A549 (cell line): ENCODE results near the gene TXNIP. TPM values are rescaled to one million over a fixed set of nuclear protein-coding genes. Genes with fewer than 3 reads are reported as not detected.
A peak's percentile ranks its signal among the peaks of the same experiment; 100 is the strongest.

Experiments used
- ATAC-seq, 2 experiments: fragments of 200-7000 bp in 1 of 2; fragments of >200 bp in 1 of 2; cut with Nextera tagmentation in 1 of 2; cut with Tn5 transposase in 1 of 2; 3 replicates each; pipeline versions ENCODE4 v1.8.0 to v1.9.1; 2018 to 2020; ENCODE audit warnings: mild to moderate bottlenecking in 1 of 2, moderate library complexity in 1 of 2
- CTCF ChIA-PET: fragments of 300-600 bp; sonication (Branson Sonifier 250); formaldehyde crosslinking; extraction: SDS; loops from one replicate; lab custom pipeline; 2021; ENCODE audit warnings: antibody characterized with exemption, inconsistent platforms; lab: Yijun Ruan, JAX
- POLR2A ChIA-PET: fragments of 350-600 bp; formaldehyde crosslinking; extraction: SDS; loops from one replicate; lab custom pipeline; 2021; ENCODE audit warnings: antibody characterized with exemption, inconsistent platforms; lab: Yijun Ruan, JAX
- DNase-seq, 2 experiments: peaks; one replicate each; pipeline versions ENCODE4 v3.0.0 to v3.0.0-alpha.2; 2011 to 2016; ENCODE audit warnings: low read depth in 1 of 2, low spot score in 1 of 2
- FAIRE-seq: peaks from 2 replicates; lab custom pipeline; 2011; peaks lifted over from hg19 to GRCh38; lab: Jason Lieb, UNC
- H3K27ac ChIP-seq, 2 experiments: fragments of >200 bp; sonication (Bioruptor Twin); formaldehyde crosslinking; 3 replicates each; pipeline ENCODE4 v1.5.1; 2016 to 2017
- H3K4me1 ChIP-seq: fragments of >200 bp; sonication (Bioruptor Twin); formaldehyde crosslinking; 3 replicates; pipeline ENCODE4 v1.6.1; 2016
- H3K4me2 ChIP-seq: fragments of >200 bp; sonication (Bioruptor Twin); formaldehyde crosslinking; 3 replicates; pipeline ENCODE4 v1.6.1; 2016
- H3K4me3 ChIP-seq: fragments of >200 bp; sonication (Bioruptor Twin); formaldehyde crosslinking; 3 replicates; pipeline ENCODE4 v1.5.1; 2016
- H3K9me3 ChIP-seq: fragments of >200 bp; sonication (Bioruptor Twin); formaldehyde crosslinking; 3 replicates; pipeline ENCODE4 v1.6.1; 2016
- BHLHE40 ChIP-seq: IDR thresholded peaks from 2 replicates; pipeline ENCODE4 v1.6.1; 2012; ENCODE audit warnings: low read depth, low read length, inconsistent platforms
- CBX2 ChIP-seq: fragments of 200-600 bp; sonication (generic); IDR thresholded peaks from 2 replicates; pipeline ENCODE4 v1.6.1; 2016; ENCODE audit warnings: low read depth, mild to moderate bottlenecking, borderline replicate concordance
- CEBPB ChIP-seq, 2 experiments: fragments of >200 bp in 1 of 2; sonication (Bioruptor Twin) in 1 of 2; formaldehyde crosslinking in 1 of 2; IDR thresholded peaks; 2 replicates each; pipeline ENCODE4 v1.6.1; 2012 to 2016
- CHD2 ChIP-seq: fragments of 150-350 bp; IDR thresholded peaks from 2 replicates; pipeline ENCODE4 v1.6.1; 2014; ENCODE audit warnings: low read length; ENCODE audit not compliant: partially characterized antibody
- CHD4 ChIP-seq: fragments of 200-600 bp; sonication (generic); IDR thresholded peaks from 2 replicates; pipeline ENCODE4 v1.6.1; 2016; ENCODE audit warnings: antibody characterized with exemption, mild to moderate bottlenecking, borderline replicate concordance
- CTCF ChIP-seq: fragments of >200 bp; sonication (Bioruptor Twin); formaldehyde crosslinking; IDR thresholded peaks from 3 replicates; pipeline ENCODE4 v1.5.1; 2016
- E2F6 ChIP-seq: IDR thresholded peaks from 2 replicates; pipeline ENCODE4 v1.6.1; 2012; ENCODE audit warnings: low read depth, borderline replicate concordance
- EHMT2 ChIP-seq: fragments of 200-600 bp; sonication (generic); IDR thresholded peaks from 2 replicates; pipeline ENCODE4 v1.6.1; 2016; ENCODE audit warnings: antibody characterized with exemption, low read depth, mild to moderate bottlenecking, moderate library complexity
- ELK1 ChIP-seq: fragments of 150-350 bp; IDR thresholded peaks from 2 replicates; pipeline ENCODE4 v1.6.1; 2014; ENCODE audit warnings: low read depth, mild to moderate bottlenecking, low read length
- EP300 ChIP-seq, 2 experiments: fragments of >200 bp; sonication (Bioruptor Twin); formaldehyde crosslinking; IDR thresholded peaks; 2 replicates in 1 of 2; 3 replicates in 1 of 2; pipeline ENCODE4 v1.6.1; 2016 to 2017
- ESRRA ChIP-seq: fragments of 150-350 bp; IDR thresholded peaks from 2 replicates; pipeline ENCODE4 v1.6.1; 2014; ENCODE audit warnings: mild to moderate bottlenecking, low read length, borderline replicate concordance
- GATA3 ChIP-seq: IDR thresholded peaks from 2 replicates; pipeline ENCODE4 v1.6.1; 2012; ENCODE audit warnings: borderline replicate concordance
- HDAC2 ChIP-seq: fragments of 200-600 bp; sonication (generic); IDR thresholded peaks from 2 replicates; pipeline ENCODE4 v1.6.1; 2016
- HES2 ChIP-seq: fragments of >200 bp; sonication (Bioruptor Twin); formaldehyde crosslinking; IDR thresholded peaks from 2 replicates; pipeline ENCODE4 v1.6.1; 2016
- HOXB13 ChIP-seq: fragments of 250-450 bp; sonication (Bioruptor Pico); IDR thresholded peaks from 2 replicates; pipeline ENCODE4 v1.5.0; 2020; ENCODE audit warnings: low read depth, mild to moderate bottlenecking, moderate library complexity
- JUN ChIP-seq, 2 experiments: fragments of >200 bp; sonication (Bioruptor Twin); formaldehyde crosslinking; IDR thresholded peaks; 2 replicates in 1 of 2; 3 replicates in 1 of 2; pipeline ENCODE4 v1.6.1; 2016 to 2017
- JUNB ChIP-seq: fragments of >200 bp; sonication (Bioruptor Twin); formaldehyde crosslinking; IDR thresholded peaks from 2 replicates; pipeline ENCODE4 v1.6.1; 2016
- KDM1A ChIP-seq: fragments of 200-600 bp; sonication (generic); IDR thresholded peaks from 2 replicates; pipeline ENCODE4 v1.6.1; 2016; ENCODE audit warnings: low read depth, mild to moderate bottlenecking
- MAZ ChIP-seq: fragments of 150-350 bp; IDR thresholded peaks from 2 replicates; pipeline ENCODE4 v1.6.1; 2014; ENCODE audit warnings: antibody characterized with exemption, low read depth, low read length, borderline replicate concordance
- MYC ChIP-seq: IDR thresholded peaks from 2 replicates; pipeline ENCODE4 v1.6.1; 2012; ENCODE audit warnings: mild to moderate bottlenecking, inconsistent platforms, low read length, improper control_type of control experiment, borderline replicate concordance
- NFE2L2 ChIP-seq: fragments of 150-350 bp; conservative IDR thresholded peaks from 2 replicates; pipeline ENCODE4 v1.6.1; 2014; ENCODE audit warnings: low read length
- POLR2AphosphoS2 ChIP-seq: conservative IDR thresholded peaks from 2 replicates; pipeline ENCODE4 v1.6.1; 2012; ENCODE audit warnings: low read length, improper control_type of control experiment, inconsistent platforms
- RAD21 ChIP-seq, 2 experiments: fragments of >200 bp in 1 of 2; sonication (Bioruptor Twin) in 1 of 2; formaldehyde crosslinking in 1 of 2; IDR thresholded peaks in 1 of 2; conservative IDR thresholded peaks in 1 of 2; 2 replicates in 1 of 2; 3 replicates in 1 of 2; pipeline ENCODE4 v1.6.1; 2012 to 2018; ENCODE audit warnings: inconsistent platforms in 1 of 2
- RARB ChIP-seq: fragments of 250-450 bp; sonication (Bioruptor Pico); IDR thresholded peaks from 2 replicates; pipeline ENCODE4 v1.8.0; 2021; ENCODE audit warnings: mild to moderate bottlenecking, moderate library complexity
- RCOR1 ChIP-seq: fragments of 150-350 bp; IDR thresholded peaks from 2 replicates; pipeline ENCODE4 v1.6.1; 2014; ENCODE audit warnings: antibody characterized with exemption, low read length, low read depth
- RFX5 ChIP-seq: fragments of 450-650 bp; IDR thresholded peaks from 2 replicates; pipeline ENCODE4 v1.7.1; 2014; ENCODE audit warnings: antibody characterized with exemption, mild to moderate bottlenecking, moderate library complexity
- SMC3 ChIP-seq: fragments of >200 bp; sonication (Bioruptor Twin); formaldehyde crosslinking; IDR thresholded peaks from 3 replicates; pipeline ENCODE4 v1.6.1; 2018; ENCODE audit warnings: inconsistent platforms
- TFCP2L1 ChIP-seq: fragments of 250-450 bp; sonication (Bioruptor Pico); IDR thresholded peaks from 2 replicates; pipeline ENCODE4 v1.5.0; 2021; ENCODE audit warnings: mild to moderate bottlenecking
- USF2 ChIP-seq: fragments of 450-650 bp; IDR thresholded peaks from 2 replicates; pipeline ENCODE4 v1.6.1; 2014; ENCODE audit warnings: antibody characterized with exemption
- ZC3H11A ChIP-seq: fragments of 450-650 bp; IDR thresholded peaks from 2 replicates; pipeline ENCODE4 v1.6.1; 2014; ENCODE audit warnings: antibody characterized with exemption, mild to moderate bottlenecking
- ZFP36 ChIP-seq: fragments of 450-650 bp; IDR thresholded peaks from 2 replicates; pipeline ENCODE4 v1.6.1; 2014; ENCODE audit warnings: borderline replicate concordance; ENCODE audit not compliant: partially characterized antibody
- ZNF302 ChIP-seq: fragments of 250-450 bp; sonication (Bioruptor Pico); IDR thresholded peaks from 2 replicates; pipeline ENCODE4 v1.9.0; 2021; ENCODE audit warnings: inconsistent platforms, mild to moderate bottlenecking, moderate library complexity
- ZSCAN20 ChIP-seq: fragments of 250-450 bp; sonication (Bioruptor Pico); IDR thresholded peaks from 2 replicates; pipeline ENCODE4 v1.8.0; 2022; ENCODE audit warnings: mild to moderate bottlenecking, moderate library complexity
- WGBS: methylation state at CpG from one replicate; pipeline ENCODE4 v1.1.6; 2017; ENCODE audit errors: missing lambda C conversion rate; 5-methylcytosine and 5-hydroxymethylcytosine counted together
- polyA plus RNA-seq, 4 experiments: library from polyadenylated mRNA; depleted of rRNA in 3 of 4; stranded (reverse); fragments of >200 nt; fragmentation: RNase III in 1 of 4; extraction: RNeasy Plus Mini Kit Qiagen cat#74134 plus additional on column Dnase treatment in 1 of 4; gene quantifications; 2 replicates in 3 of 4; 3 replicates in 1 of 4; pipeline ENCODE4 v1.2.3, GENCODE V29; 2011 to 2017

TXNIP gene
- polyA plus RNA-seq, 2 of the 4 experiments (the other 2 are of a cell fraction), result 3.1 TPM; not detected in 1

GRCh38 chr1:146036241-146036964, 40.0 kb upstream of the TXNIP start:
- Histone ChIP-seq H3K4me3 (peak overlapping the region; percentile 62), H3K4me1 (peaks cover 6% of the 10 kb centered on the region; the same call in 2 of the 3 replicates), H3K9me3 (no peaks in the 10 kb centered on the region), H3K27ac (peak overlapping the region in 1 of 2 experiments; percentile 87; a peak in 2 of 6 replicates), H3K4me2 (peak overlapping the region; percentile 84)
- no peak for ATAC-seq
- POLR2A ChIA-PET, result interaction anchor here (0.9 to 6.0 kb wide), 4 partner anchors 14 to 109 kb away, joined by 3 to 106 read pairs (median 6); partner anchors contain the start of genes ANKRD34A, LIX1L, POLR3GL and RBM8A
- CTCF ChIA-PET, result interaction anchor here (1.0 to 5.7 kb wide), 5 partner anchors 9 to 144 kb away, joined by 3 to 41 read pairs (median 3); partner anchors contain the start of genes ANKRD34A and POLR3GL
- WGBS, result 4% methylated on average over 10 of the region's 10 CpGs
- FAIRE-seq, result no peak
- TF ChIP-seq BHLHE40 (no peak), ZSCAN20 (CRISPR knock-in tag) (no peak)
- DNase-seq, result no peak

- CTCF ChIA-PET, result interaction anchor here (0.6 to 5.7 kb wide), 5 partner anchors 15 to 143 kb away, joined by 3 to 41 read pairs (median 4); no protein-coding TSS in a partner anchor
- peak overlapping the region; percentile 30 for H3K4me3 ChIP-seq
- 3% methylated on average over 6 of the region's 6 CpGs for WGBS
- FAIRE-seq (no peak), DNase-seq (peak; percentile 56 to 80), ATAC-seq (peak; percentile 17 to 25; a peak in 4 of 6 replicates)
- no peaks in the 10 kb centered on the region for H3K9me3 ChIP-seq
- peak overlapping the region; percentile 68 to 85 for H3K27ac ChIP-seq
- H3K4me2 ChIP-seq, result peak overlapping the region; percentile 70
- peaks cover 6% of the 10 kb centered on the region; the same call in 2 of the 3 replicates for H3K4me1 ChIP-seq
- POLR2A ChIA-PET, result interaction anchor here (0.7 to 6.0 kb wide), 3 partner anchors 16 to 1623 kb away, joined by 4 to 106 read pairs (median 7); partner anchors contain the start of genes ANKRD34A and POLR3GL
- TF ChIP-seq BHLHE40, result no peak
- peak; percentile 55; the same call in 1 of the 2 replicates for TF ChIP-seq CHD4
- TF ChIP-seq ZFP36, result no peak
- peak in 1 of 2 experiments; percentile 50; a peak in 2 of 4 replicates for TF ChIP-seq CEBPB (IDR thresholded peaks at IDR 0.05)
- no peak for TF ChIP-seq CHD2
- no peak for TF ChIP-seq EHMT2
- no peak for TF ChIP-seq EP300 (IDR thresholded peaks at IDR 0.05)
- TF ChIP-seq GATA3, result no peak
- no peak for TF ChIP-seq HES2
- TF ChIP-seq RCOR1, result no peak
- TF ChIP-seq MYC, result no peak
- TF ChIP-seq POLR2AphosphoS2, result no peak
- peak; percentile 72; the same call in 1 of the 2 replicates for TF ChIP-seq E2F6
- TF ChIP-seq ZC3H11A, result no peak
- no peak for TF ChIP-seq ESRRA
- TF ChIP-seq NFE2L2, result no peak
- no peak for TF ChIP-seq SMC3
- no peak for TF ChIP-seq RFX5
- TF ChIP-seq HDAC2, result no peak
- no peak for TF ChIP-seq RAD21 (conservative IDR thresholded peaks at IDR 0.05 in 1 of 2, IDR thresholded peaks at IDR 0.05 in 1 of 2)
- TF ChIP-seq HOXB13, result 0 out of 2 replicates have a peak, but pooled peaks have one; percentile 49
- TF ChIP-seq ELK1, result no peak
- peak; percentile 50 for TF ChIP-seq USF2
- TF ChIP-seq JUN (IDR thresholded peaks at IDR 0.05), result no peak
- TF ChIP-seq CBX2, result no peak
- TF ChIP-seq MAZ, result 0 out of 2 replicates have a peak, but pooled peaks have one; percentile 4
- no peak for TF ChIP-seq ZNF302 (CRISPR knock-in tag)
- TF ChIP-seq TFCP2L1 (CRISPR knock-in tag), result no peak
- TF ChIP-seq KDM1A, result no peak
- no peak for TF ChIP-seq JUNB
- no peak for TF ChIP-seq CTCF
- TF ChIP-seq RARB (CRISPR knock-in tag), result no peak
Observed at GRCh38 chr1:146035048-146035423, 38.7 kb upstream of the TXNIP start.
